B cell (primary cell): Measurements from ENCODE around the gene UBAC1. TPM values are rescaled to one million over a fixed set of nuclear protein-coding genes. Genes with fewer than 3 reads are reported as not detected.

ENCODE experiments used
- ATAC-seq: fragments of 200-7000 bp; cut with Tn5 transposase; one replicate; pipeline ENCODE4 v1.10.0; 2021; ENCODE audit warnings: low read depth, mild to moderate bottlenecking, moderate number of reproducible peaks, moderate library complexity
- CTCF ChIA-PET: fragments of 350-600 bp; sonication (Branson Sonifier 250); formaldehyde crosslinking; loops from one replicate; lab custom pipeline; 2021; ENCODE audit warnings: antibody characterized with exemption, inconsistent platforms; lab: Charles Lee
- POLR2A ChIA-PET: fragments of 350-600 bp; sonication (Branson Sonifier 250); formaldehyde crosslinking; loops from one replicate; lab custom pipeline; 2021; ENCODE audit warnings: antibody characterized with exemption; lab: Charles Lee
- DNase-seq: peaks from one replicate; pipeline ENCODE4 v3.0.0; 2013
- H2AFZ ChIP-seq: 2 replicates; pipeline ENCODE4 v1.6.1; 2012; ENCODE audit warnings: mild to moderate bottlenecking, low read depth, low read length; ENCODE audit not compliant: insufficient read depth, poor library complexity, severe bottlenecking
- H3K27ac ChIP-seq, 2 donors: 1 replicate in 1 of 2; 2 replicates in 1 of 2; pipeline ENCODE4 v1.5.1; 2012 to 2013; ENCODE audit warnings: low read length in 2 of 2, mild to moderate bottlenecking in 2 of 2, moderate library complexity in 1 of 2
- H3K27me3 ChIP-seq, 4 experiments: fragments of 200-600 bp in 1 of 4; sonication (generic) in 1 of 4; replicated peaks in 1 of 4; 1 replicate in 2 of 4; 2 replicates in 2 of 4; pipeline versions ENCODE4 v1.6.1 to v1.7.0; 2013 to 2016; ENCODE audit warnings: low read length in 3 of 4, mild to moderate bottlenecking in 2 of 4, mixed read lengths in 1 of 4, moderate library complexity in 1 of 4; ENCODE audit not compliant: insufficient read depth in 4 of 4, control insufficient read depth in 3 of 4; ENCODE audit errors: control extremely low read depth in 1 of 4
- H3K36me3 ChIP-seq, 2 experiments: replicated peaks in 1 of 2; 1 replicate in 1 of 2; 2 replicates in 1 of 2; pipeline versions ENCODE4 v1.6.1 to v1.7.1; 2013; ENCODE audit warnings: low read length in 1 of 2; ENCODE audit not compliant: insufficient read depth in 2 of 2, control insufficient read depth in 1 of 2; ENCODE audit errors: control extremely low read depth in 1 of 2, extremely low read depth in 1 of 2
- H3K4me1 ChIP-seq, 2 donors: fragments of 200-600 bp in 1 of 2; sonication (generic) in 1 of 2; 1 replicate in 1 of 2; 2 replicates in 1 of 2; pipeline versions ENCODE4 v1.5.1 to v1.6.1; 2013 to 2017; ENCODE audit warnings: low read length in 2 of 2; ENCODE audit not compliant: control insufficient read depth in 2 of 2, insufficient read depth in 2 of 2
- H3K4me2 ChIP-seq: replicated peaks from 2 replicates; pipeline ENCODE3; 2012; ENCODE audit warnings: mild to moderate bottlenecking, low read depth, low read length; ENCODE audit not compliant: poor library complexity, severe bottlenecking
- H3K4me3 ChIP-seq, 5 experiments: fragments of 200-600 bp in 1 of 5; sonication (generic) in 1 of 5; 1 replicate in 3 of 5; 2 replicates in 2 of 5; pipeline versions ENCODE4 v1.5.1 to v1.7.0; 2011 to 2016; ENCODE audit warnings: low read length in 4 of 5, mild to moderate bottlenecking in 4 of 5, low read depth in 2 of 5, control low read depth in 1 of 5, moderate library complexity in 1 of 5; ENCODE audit not compliant: insufficient read depth in 1 of 5; ENCODE audit errors: control extremely low read depth in 1 of 5, extremely low read depth in 1 of 5
- H3K79me2 ChIP-seq: fragments of 200-600 bp; sonication (generic); one replicate; pipeline ENCODE4 v1.6.0; 2016; ENCODE audit warnings: low read length; ENCODE audit not compliant: control insufficient read depth, insufficient read depth
- H3K9ac ChIP-seq: fragments of 200-600 bp; sonication (generic); 2 replicates; pipeline ENCODE4 v1.6.1; 2017; ENCODE audit warnings: mild to moderate bottlenecking, low read length, moderate library complexity
- H3K9me3 ChIP-seq, 3 donors: one replicate each; pipeline versions ENCODE4 v1.6.1 to v1.7.1; 2013; ENCODE audit warnings: low read length in 2 of 3; ENCODE audit not compliant: control insufficient read depth in 2 of 3, insufficient read depth in 1 of 3; ENCODE audit errors: control extremely low read depth in 1 of 3
- H4K20me1 ChIP-seq: 2 replicates; pipeline ENCODE4 v1.6.0; 2012; ENCODE audit warnings: mild to moderate bottlenecking, low read length; ENCODE audit not compliant: insufficient read depth, control insufficient read depth, poor library complexity, severe bottlenecking
- H3K27ac Mint-ChIP-seq: one replicate; pipeline ENCODE4 v1.8.0; 2021; ENCODE audit warnings: mixed read lengths
- H3K27me3 Mint-ChIP-seq: one replicate; pipeline ENCODE4 v1.8.0; 2021; ENCODE audit warnings: mixed read lengths
- H3K4me1 Mint-ChIP-seq: one replicate; pipeline ENCODE4 v1.8.0; 2021; ENCODE audit warnings: mixed read lengths
- H3K4me3 Mint-ChIP-seq: one replicate; pipeline ENCODE4 v1.8.0; 2021; ENCODE audit warnings: mixed read lengths
- H3K9me3 Mint-ChIP-seq: one replicate; pipeline ENCODE4 v1.8.0; 2022; ENCODE audit warnings: mixed read lengths; ENCODE audit not compliant: insufficient read depth
- CTCF ChIP-seq: fragments of 200-600 bp; IDR thresholded peaks from one replicate; pipeline ENCODE4 v1.8.0; 2022; ENCODE audit warnings: antibody characterized with exemption, mild to moderate bottlenecking
- EZH2 ChIP-seq: IDR thresholded peaks from 2 replicates; pipeline ENCODE4 v1.6.1; 2012; ENCODE audit warnings: borderline replicate concordance, low read depth, mild to moderate bottlenecking, moderate library complexity, low read length; ENCODE audit not compliant: insufficient read depth, poor library complexity, severe bottlenecking
- WGBS: methylation state at CpG from one replicate; pipeline ENCODE4 v1.1.5; 2013; ENCODE audit warnings: missing lambda C conversion rate; ENCODE audit not compliant: insufficient coverage; 5-methylcytosine and 5-hydroxymethylcytosine counted together
- intact Hi-C: fragments of 100-400 bp; cut with micrococcal nuclease; formaldehyde crosslinking; loops from one replicate; pipeline ENCODE4 v1.10.0; 2022
- polyA plus RNA-seq: library from polyadenylated mRNA; depleted of rRNA; stranded (reverse); fragments of >200 nt; gene quantifications from 2 replicates; pipeline ENCODE4 v1.2.3, GENCODE V29; 2012
- total RNA-seq, 2 donors: library from RNA; stranded (reverse); fragments of 120-200 nt in 1 of 2; gene quantifications; 1 replicate in 1 of 2; 2 replicates in 1 of 2; pipeline versions ENCODE4 v1.2.3 to v1.2.4, GENCODE V29; 2013 to 2022

UBAC1 gene
- total and polyA plus RNA-seq, 2 donors (not counting 1 experiment from before 2014, with no cell fraction given) = 30.8 to 31.1 TPM

GRCh38 chr9:135907006-135907430 lies 54.2 kb downstream of the UBAC1 start:
- H3K4me2 ChIP-seq = peak overlapping the region; percentile 88
- no peak overlapping the region for H3K27ac ChIP-seq
- H3K79me2 ChIP-seq = peaks cover 77% of the 10 kb centered on the region
- DNase-seq (no peak), ATAC-seq (no peak)
- Mint-ChIP-seq H3K9me3 (no peaks in the 10 kb centered on the region), H3K27ac (no peak overlapping the region), H3K4me3 (peak overlapping the region; percentile 57), H3K27me3 (no peaks in the 10 kb centered on the region), H3K4me1 (peaks cover 44% of the 10 kb centered on the region)
- peak overlapping the region; percentile 43 for H2AFZ ChIP-seq
- WGBS = under 1% methylated on average over 69 of the region's 69 CpGs
- peaks cover 42% of the 10 kb centered on the region for H4K20me1 ChIP-seq
- H3K36me3 ChIP-seq = peaks cover 0 to 12% of the 10 kb centered on the region in 2 experiments
- peaks cover 0 to 4% (median 0%) of the 10 kb centered on the region in 3 donors for H3K9me3 ChIP-seq
- peak overlapping the region; percentile 61 for H3K9ac ChIP-seq
- TF ChIP-seq EZH2 = no peak
- no peak for TF ChIP-seq CTCF
- ChIA-PET POLR2A (interaction anchor here (0.7 to 1.0 kb wide), 2 partner anchors 9 to 385 kb away, joined by 3 to 4 read pairs; no protein-coding TSS in a partner anchor), CTCF (interaction anchor here (0.7 to 2.1 kb wide), 2 partner anchors 41 to 43 kb away, joined by 3 to 7 read pairs; no protein-coding TSS in a partner anchor)
- peak overlapping the region; percentile 21 to 66 (median 53) for H3K4me3 ChIP-seq
- intact Hi-C loops = loop anchor here (1.0 to 5.0 kb wide), 3 partner anchors 54 to 576 kb away; partner anchors contain the start of genes DNLZ, SEC16A and UBAC1
- peaks cover 20 to 23% of the 10 kb centered on the region in 2 donors for H3K4me1 ChIP-seq
- no peaks in the 10 kb centered on the region for H3K27me3 ChIP-seq

- ChIA-PET POLR2A (no interaction called here), CTCF (interaction anchor here (2.1 kb wide), 1 partner anchor 42 kb away, joined by 7 read pairs; no protein-coding TSS in a partner anchor)
- Histone ChIP-seq H3K4me3 (peak overlapping the region; percentile 21 to 66 (median 53)), H3K36me3 (peaks cover 0 to 8% of the 10 kb centered on the region in 2 experiments), H3K27ac (no peak overlapping the region), H2AFZ (peak overlapping the region; percentile 72), H4K20me1 (peaks cover 42% of the 10 kb centered on the region), H3K4me1 (peaks cover 20 to 23% of the 10 kb centered on the region in 2 donors), H3K9ac (peak overlapping the region; percentile 61), H3K4me2 (peak overlapping the region; percentile 88), H3K9me3 (peaks cover 0 to 4% (median 0%) of the 10 kb centered on the region in 3 donors), H3K27me3 (no peaks in the 10 kb centered on the region), H3K79me2 (peaks cover 82% of the 10 kb centered on the region)
- ATAC-seq (no peak), DNase-seq (peak; percentile 44)
- Mint-ChIP-seq H3K4me3 (peak overlapping the region; percentile 93), H3K27me3 (no peaks in the 10 kb centered on the region), H3K9me3 (no peaks in the 10 kb centered on the region), H3K4me1 (peaks cover 45% of the 10 kb centered on the region), H3K27ac (peak overlapping the region; percentile 80)
- 2% methylated on average over 70 of the region's 70 CpGs for WGBS
- TF ChIP-seq EZH2 = no peak
- no peak for TF ChIP-seq CTCF
- intact Hi-C loops = loop anchor here (1.0 to 5.0 kb wide), 4 partner anchors 42 to 576 kb away; partner anchors contain the start of genes DNLZ, SEC16A and UBAC1
Measured at GRCh38 chr9:135906291-135907005, 54.7 kb downstream of the UBAC1 start.
